Activated CD4-positive, alpha-beta T cell treated with anti-CD3 and anti-CD28 coated beads, Interleukin-2, amount 10 ng/mL, durations not matched to agents 24 days and 14 days (primary cell): ENCODE measurements around the gene STYK1. TPM values are rescaled to one million over a fixed set of nuclear protein-coding genes. Genes with fewer than 3 reads are reported as not detected.
A peak's percentile ranks its signal among the peaks of the same experiment; 100 is the strongest.

Experiments
- DNase-seq: peaks from one replicate; pipeline ENCODE4 v3.0.0; 2022
- H3K27ac Mint-ChIP-seq: one replicate; pipeline ENCODE4 v1.8.0; 2022; ENCODE audit warnings: mild to moderate bottlenecking, mixed read lengths
- H3K27me3 Mint-ChIP-seq: one replicate; pipeline ENCODE4 v1.8.0; 2022; ENCODE audit warnings: mixed read lengths
- H3K36me3 Mint-ChIP-seq: one replicate; pipeline ENCODE4 v1.8.0; 2022; ENCODE audit warnings: low read depth, mild to moderate bottlenecking, mixed read lengths
- H3K4me1 Mint-ChIP-seq: one replicate; pipeline ENCODE4 v1.8.0; 2021; ENCODE audit warnings: mixed read lengths
- H3K4me3 Mint-ChIP-seq: one replicate; pipeline ENCODE4 v1.8.0; 2022; ENCODE audit warnings: mild to moderate bottlenecking, moderate library complexity, mixed read lengths
- H3K9me3 Mint-ChIP-seq: one replicate; pipeline ENCODE4 v1.8.0; 2021; ENCODE audit warnings: mixed read lengths
- intact Hi-C: fragments of 100-400 bp; cut with micrococcal nuclease; formaldehyde crosslinking; loops from one replicate; pipeline ENCODE4 v1.15.1; 2023
- total RNA-seq: library from RNA; stranded (reverse); gene quantifications from 2 replicates; pipeline ENCODE4 v1.2.3, GENCODE V29; 2022

The STYK1 gene, protein sequence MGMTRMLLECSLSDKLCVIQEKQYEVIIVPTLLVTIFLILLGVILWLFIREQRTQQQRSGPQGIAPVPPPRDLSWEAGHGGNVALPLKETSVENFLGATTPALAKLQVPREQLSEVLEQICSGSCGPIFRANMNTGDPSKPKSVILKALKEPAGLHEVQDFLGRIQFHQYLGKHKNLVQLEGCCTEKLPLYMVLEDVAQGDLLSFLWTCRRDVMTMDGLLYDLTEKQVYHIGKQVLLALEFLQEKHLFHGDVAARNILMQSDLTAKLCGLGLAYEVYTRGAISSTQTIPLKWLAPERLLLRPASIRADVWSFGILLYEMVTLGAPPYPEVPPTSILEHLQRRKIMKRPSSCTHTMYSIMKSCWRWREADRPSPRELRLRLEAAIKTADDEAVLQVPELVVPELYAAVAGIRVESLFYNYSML
- not detected in 2 replicates for total RNA-seq

DNA sequence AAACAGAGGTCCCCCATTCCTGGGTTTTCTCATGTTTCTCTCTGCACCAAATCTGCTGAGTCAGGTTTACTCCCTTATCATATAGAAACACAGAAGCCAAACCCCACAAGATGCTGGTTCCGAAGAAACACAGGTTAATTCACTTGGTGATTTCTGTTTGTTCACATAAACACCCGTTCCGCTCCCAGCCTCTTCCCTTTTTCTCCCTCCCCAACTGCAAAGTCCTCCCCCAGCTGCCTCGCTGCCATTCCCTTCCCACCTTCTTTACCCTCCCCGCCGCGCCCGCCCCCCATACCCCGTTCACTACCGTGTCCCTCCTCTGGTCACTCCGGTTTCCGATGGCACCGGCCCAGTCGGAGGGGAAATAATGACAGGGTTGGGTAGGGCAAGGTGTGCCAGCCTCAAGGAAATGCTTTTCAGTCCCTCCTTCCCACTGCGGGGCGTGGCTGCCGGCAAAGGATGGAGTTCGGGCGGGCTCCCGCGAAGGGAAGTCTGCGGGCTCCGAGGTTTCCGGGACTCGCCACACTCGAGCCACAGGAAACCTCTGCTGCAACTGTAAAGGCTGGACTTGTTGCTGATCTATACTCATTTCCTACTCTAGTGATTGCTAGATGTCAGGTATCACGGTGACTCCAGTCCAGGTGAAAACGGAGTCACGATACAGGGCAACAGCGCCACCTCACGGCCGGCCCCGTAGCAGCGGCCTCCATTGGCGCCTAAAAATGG lies at the start of gene STYK1:
Gene STYK1 (minus strand): TSS at position 394 of the 726 bp plus-strand sequence. CDS start 39,434 bp downstream, outside the sequence.
- intact Hi-C loops: loop anchor here (2.0 to 5.0 kb wide), 4 partner anchors 49 to 437 kb away; partner anchors contain the start of genes MAGOHB and YBX3

DNA sequence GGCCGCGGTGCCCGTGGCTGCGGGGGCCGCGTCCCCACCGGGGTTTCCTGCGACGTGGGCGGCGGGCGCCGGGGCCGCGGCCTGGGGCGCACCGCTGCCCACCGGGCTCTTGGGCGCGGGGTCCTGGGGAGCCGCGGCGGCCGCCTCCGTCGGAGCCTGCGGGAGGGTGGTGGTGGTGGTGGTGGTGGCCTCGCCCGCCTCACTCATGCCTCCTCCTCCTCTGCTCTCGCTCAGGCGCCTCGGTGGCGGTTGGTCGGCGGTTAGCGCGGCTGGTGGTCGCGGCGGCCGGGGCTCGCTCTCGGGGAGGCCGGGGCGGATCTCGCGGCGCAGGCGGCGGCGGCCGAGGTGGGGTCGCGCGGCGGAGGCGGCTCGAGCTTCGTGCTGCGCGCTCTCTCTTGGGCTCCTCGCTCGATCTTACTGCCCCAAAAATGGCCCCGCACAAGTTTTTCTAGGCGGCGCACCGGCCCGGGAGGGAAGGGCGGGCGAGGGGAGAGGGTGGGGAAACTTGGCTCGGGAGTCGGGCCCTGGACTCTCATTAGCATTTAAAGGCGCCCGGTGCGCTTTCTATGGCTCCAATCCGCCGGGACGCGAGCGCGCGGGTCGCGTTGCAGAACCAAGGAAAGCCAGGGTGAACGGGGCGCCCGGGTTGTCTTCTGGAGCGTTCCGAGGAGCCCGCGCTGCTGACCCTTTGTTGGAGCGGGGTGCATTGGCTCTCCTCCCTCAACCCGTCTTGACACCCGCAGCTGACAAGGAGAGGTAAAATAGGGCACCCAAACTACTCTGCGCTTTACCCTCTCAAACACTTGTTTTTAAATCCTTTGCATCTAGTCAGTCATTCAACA lies 49.3 kb upstream of the STYK1 start, which contains the start of gene YBX3:
Gene YBX3 (minus strand): TSS at position 419 of the 842 bp plus-strand sequence. CDS start 212 bp downstream, at position 207.
- DNase-seq: peak; percentile 87
- H3K4me1 Mint-ChIP-seq: peaks cover 26% of the 10 kb centered on the region
- H3K36me3 Mint-ChIP-seq: peaks cover 15% of the 10 kb centered on the region
- H3K4me3 Mint-ChIP-seq: peak within 1 kb of the TSS; percentile 96
- intact Hi-C loops: loop anchor here (1.0 to 2.0 kb wide), 5 partner anchors 28 to 510 kb away; partner anchors contain the start of genes GABARAPL1, MAGOHB, SMIM10L1 and STYK1
- peak within 1 kb of the TSS; percentile 95 for H3K27ac Mint-ChIP-seq
- peaks cover 41% of the 10 kb centered on the region for H3K27me3 Mint-ChIP-seq
- no peaks in the 10 kb centered on the region for H3K9me3 Mint-ChIP-seq

More for the DNA sequence above, at the start of gene STYK1:
- peaks cover 3% of the 10 kb centered on the region for H3K9me3 Mint-ChIP-seq
- H3K4me3 Mint-ChIP-seq: peak within 1 kb of the TSS; percentile 78
- H3K4me1 Mint-ChIP-seq: peaks cover 38% of the 10 kb centered on the region
- H3K36me3 Mint-ChIP-seq: no peaks in the 10 kb centered on the region
- H3K27me3 Mint-ChIP-seq: peaks cover 58% of the 10 kb centered on the region
- H3K27ac Mint-ChIP-seq: peak within 1 kb of the TSS; percentile 38
- DNase-seq: peak; percentile 91

DNA sequence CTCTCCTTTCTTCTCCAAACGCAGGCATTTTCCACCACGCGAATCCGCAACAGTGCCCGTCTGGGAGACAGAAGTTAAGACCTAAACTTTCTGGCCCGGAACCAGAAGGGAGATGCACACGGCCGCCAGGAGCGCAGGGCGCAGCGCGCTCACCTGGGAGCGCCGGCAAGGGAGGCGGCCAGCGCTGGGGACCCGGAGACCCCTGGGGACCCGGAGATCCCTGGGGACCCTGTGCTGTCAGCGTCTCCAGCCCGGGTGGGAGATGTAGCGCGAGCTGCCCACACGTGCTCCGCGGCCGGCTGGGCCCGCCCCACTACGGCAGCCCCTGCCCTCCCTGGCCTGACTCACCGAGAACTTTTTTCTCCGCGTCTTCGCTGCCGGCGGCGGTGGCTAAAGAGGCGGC lies 48.7 kb upstream of the STYK1 start:
- DNase-seq: peak; percentile 84
- Mint-ChIP-seq H3K27me3 (peaks cover 37% of the 10 kb centered on the region), H3K27ac (peak overlapping the region; percentile 95), H3K4me1 (peaks cover 30% of the 10 kb centered on the region), H3K4me3 (peak overlapping the region; percentile 96), H3K9me3 (no peaks in the 10 kb centered on the region), H3K36me3 (peaks cover 18% of the 10 kb centered on the region)
- intact Hi-C loops: loop anchor here (1.0 to 2.0 kb wide), 5 partner anchors 28 to 510 kb away; partner anchors contain the start of genes GABARAPL1, MAGOHB, SMIM10L1 and STYK1

DNA sequence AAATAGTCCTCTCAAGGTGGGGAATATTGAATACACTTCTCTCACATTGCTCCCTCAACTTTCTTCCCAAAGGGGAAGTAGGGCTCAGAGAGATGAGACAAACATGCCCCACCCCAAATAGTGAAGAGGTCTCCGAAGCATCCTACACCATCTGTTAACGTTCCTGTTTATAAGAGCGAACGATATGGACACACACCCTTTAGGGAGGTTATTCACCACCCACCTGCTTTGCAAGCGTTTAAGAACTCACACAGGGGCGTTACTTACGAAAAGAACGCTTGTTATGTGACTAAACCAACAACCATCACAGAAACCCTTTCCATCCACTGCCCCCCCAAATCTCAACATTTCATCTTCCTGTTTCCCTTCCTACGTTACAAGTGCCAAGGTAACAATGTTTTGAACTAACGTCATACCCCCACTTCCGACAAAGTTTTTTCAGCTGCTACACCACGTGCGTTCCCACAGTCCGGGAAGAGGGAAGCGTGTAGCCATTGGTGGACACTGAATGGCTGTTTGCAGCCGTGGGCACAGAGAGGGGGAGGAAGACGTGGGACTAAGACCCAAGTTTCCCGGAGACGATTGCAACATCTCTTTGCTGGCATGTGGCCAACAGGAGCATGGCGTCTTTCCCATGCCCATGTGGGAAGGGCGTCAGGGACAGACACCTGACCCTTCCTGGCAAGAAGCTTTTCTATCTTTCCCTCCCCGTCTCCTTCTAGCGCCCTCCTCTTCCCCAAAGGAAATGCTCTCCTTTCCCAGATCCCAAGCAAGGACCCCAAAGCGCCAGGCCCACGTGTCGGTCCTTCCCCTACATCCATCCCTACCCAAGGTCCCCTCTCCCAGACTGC lies 48.0 kb upstream of the STYK1 start:
- peaks cover 31% of the 10 kb centered on the region for H3K27me3 Mint-ChIP-seq
- peak; percentile 89 for DNase-seq
- intact Hi-C loops: loop anchor here (1.0 to 2.0 kb wide), 6 partner anchors 21 to 509 kb away; partner anchors contain the start of genes GABARAPL1, MAGOHB, SMIM10L1 and STYK1
- no peaks in the 10 kb centered on the region for H3K9me3 Mint-ChIP-seq
- H3K4me1 Mint-ChIP-seq: peaks cover 34% of the 10 kb centered on the region
- peak overlapping the region; percentile 96 for H3K4me3 Mint-ChIP-seq
- peak overlapping the region; percentile 95 for H3K27ac Mint-ChIP-seq
- H3K36me3 Mint-ChIP-seq: peaks cover 24% of the 10 kb centered on the region

DNA sequence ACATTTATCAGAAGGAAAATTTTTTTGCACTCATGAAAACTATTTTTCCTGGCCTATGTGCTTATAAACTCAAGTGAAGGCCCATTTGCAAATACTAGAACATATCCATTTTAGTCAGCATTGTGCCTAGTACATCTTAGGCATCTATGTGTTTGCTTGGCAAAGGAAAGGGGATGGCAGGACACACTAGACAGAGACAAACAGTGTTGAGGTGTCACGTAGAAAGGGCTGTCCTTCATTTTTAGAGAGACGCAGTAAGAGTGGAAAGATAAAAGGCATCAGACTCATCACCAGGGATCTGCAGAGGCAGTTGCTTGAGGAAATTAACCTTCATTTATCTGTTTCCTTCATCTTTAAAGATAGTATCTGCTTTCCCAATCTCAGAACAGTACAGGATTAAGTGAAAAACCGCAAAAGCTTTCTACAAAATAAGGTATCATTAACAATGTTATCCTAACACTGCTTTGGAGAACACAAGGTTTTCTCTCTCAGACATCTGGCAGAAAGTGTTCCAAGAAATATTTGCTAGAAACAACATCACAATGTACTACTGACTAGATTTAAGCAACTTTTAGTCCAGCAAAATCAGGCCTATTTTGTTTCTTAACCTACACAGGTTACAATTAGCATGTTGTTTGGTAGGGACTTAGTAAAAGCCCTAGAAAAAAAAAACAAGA lies 47.3 kb upstream of the STYK1 start:
- Mint-ChIP-seq H3K4me1 (peaks cover 39% of the 10 kb centered on the region), H3K4me3 (peak overlapping the region; percentile 96), H3K36me3 (peaks cover 29% of the 10 kb centered on the region), H3K9me3 (no peaks in the 10 kb centered on the region), H3K27me3 (peaks cover 25% of the 10 kb centered on the region), H3K27ac (peak overlapping the region; percentile 68)
- DNase-seq: no peak
- intact Hi-C loops: loop anchor here (1.0 kb wide), 1 partner anchor 20 kb away; no protein-coding TSS in a partner anchor

DNA sequence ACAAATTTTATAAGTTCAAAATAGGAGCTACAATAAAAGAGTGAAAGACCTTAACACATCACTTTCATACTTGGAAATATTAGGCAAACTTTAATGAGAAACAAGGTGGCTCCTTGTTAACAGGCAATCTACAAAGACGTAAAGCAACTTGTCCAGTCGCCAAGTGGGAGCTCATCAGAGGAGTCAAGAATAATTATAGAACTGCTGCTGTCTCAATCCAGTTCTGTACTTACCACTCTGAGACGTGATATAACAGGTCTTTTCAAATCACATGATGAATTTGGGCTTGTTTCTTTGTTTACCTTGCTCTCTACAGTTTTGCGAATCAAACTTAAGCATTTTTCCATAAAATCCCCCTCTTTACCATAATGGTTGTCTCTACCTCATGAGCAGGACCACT lies 45.6 kb upstream of the STYK1 start:
- no peak for DNase-seq
- no peak overlapping the region for H3K27ac Mint-ChIP-seq
- no peaks in the 10 kb centered on the region for H3K9me3 Mint-ChIP-seq
- H3K4me3 Mint-ChIP-seq: no peak overlapping the region
- peaks cover 12% of the 10 kb centered on the region for H3K27me3 Mint-ChIP-seq
- H3K36me3 Mint-ChIP-seq: peaks cover 39% of the 10 kb centered on the region
- intact Hi-C loops: no loop called here
- H3K4me1 Mint-ChIP-seq: peaks cover 45% of the 10 kb centered on the region

DNA sequence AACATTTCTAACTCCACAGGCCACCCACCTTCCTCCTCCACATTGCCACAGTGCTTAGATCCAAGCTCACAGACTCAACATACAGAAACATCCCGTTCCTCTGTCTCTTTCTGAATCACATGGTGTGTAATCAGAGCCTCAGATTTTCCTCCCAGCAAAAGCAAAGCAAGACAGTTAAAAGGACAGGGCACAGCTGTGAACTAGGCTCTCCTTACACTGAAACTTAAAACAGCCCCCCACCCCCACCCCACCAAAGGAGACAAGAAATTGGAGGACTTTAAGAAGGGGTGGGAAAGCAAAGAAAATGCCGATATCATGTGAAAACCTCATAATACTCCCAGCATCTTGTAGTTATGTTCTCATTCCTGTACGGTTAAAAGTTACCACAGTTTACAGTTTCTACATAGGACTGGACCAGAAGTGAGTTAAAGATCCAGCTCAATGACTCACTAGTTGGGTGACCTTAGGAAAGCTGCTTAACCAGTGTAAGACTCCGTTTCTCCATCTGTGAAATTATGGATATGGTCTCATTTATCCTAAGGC lies 44.5 kb upstream of the STYK1 start:
- peaks cover 48% of the 10 kb centered on the region for H3K36me3 Mint-ChIP-seq
- peaks cover 42% of the 10 kb centered on the region for H3K4me1 Mint-ChIP-seq
- peak overlapping the region; percentile 27 for H3K27ac Mint-ChIP-seq
- peaks cover 2% of the 10 kb centered on the region for H3K27me3 Mint-ChIP-seq
- no peak for DNase-seq
- no peaks in the 10 kb centered on the region for H3K9me3 Mint-ChIP-seq
- intact Hi-C loops: no loop called here
- H3K4me3 Mint-ChIP-seq: no peak overlapping the region

DNA sequence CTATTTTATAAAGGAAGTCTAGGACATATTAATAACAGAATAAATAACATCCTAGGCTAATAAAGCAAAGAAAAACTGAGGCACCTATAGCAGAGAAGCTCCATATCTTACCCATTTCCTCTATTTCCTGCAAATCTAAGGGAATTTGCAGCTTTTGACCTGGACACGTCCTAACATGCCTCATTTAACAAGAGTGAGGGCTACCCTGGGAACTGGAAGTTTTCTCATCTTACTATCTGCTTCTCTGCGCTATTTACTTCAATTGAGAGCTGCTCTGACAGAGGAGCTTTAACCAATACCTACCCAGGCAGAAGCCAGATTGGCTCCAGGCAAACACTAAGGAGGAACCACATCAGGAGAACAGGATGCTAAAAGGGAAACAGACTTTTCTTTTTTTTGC lies 43.6 kb upstream of the STYK1 start:
- H3K4me1 Mint-ChIP-seq: peaks cover 42% of the 10 kb centered on the region
- H3K27ac Mint-ChIP-seq: no peak overlapping the region
- H3K36me3 Mint-ChIP-seq: peaks cover 57% of the 10 kb centered on the region
- H3K4me3 Mint-ChIP-seq: no peak overlapping the region
- H3K27me3 Mint-ChIP-seq: peaks cover 2% of the 10 kb centered on the region
- DNase-seq: no peak
- no peaks in the 10 kb centered on the region for H3K9me3 Mint-ChIP-seq
- intact Hi-C loops: no loop called here

DNA sequence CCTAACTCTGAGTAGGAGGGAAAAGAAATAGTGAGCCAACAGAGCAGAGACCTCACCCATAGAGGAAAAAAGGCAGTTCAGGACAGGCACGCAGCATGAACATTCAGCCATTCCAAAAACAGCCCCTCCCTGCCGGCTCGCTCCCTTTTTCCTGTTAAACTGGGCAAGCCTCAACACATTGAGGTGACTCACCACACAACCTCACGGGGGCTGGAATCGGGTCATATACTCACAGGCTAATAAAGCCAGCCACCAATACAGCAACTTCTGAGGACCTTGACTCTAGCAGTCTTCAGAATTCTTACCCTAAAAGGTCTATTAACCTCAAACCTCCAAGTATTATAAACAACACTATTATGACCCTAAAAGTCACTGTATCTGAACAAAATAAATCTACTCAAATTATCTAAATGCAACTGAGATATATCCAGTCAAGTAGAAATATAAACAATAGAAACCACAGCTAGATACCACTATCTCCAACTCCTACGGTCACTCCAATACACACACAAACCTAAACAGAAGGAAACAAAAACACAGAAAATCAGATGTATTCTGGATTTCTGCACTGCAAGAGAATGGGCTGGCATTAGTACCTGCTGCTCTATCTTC lies 43.0 kb upstream of the STYK1 start:
- no peak for DNase-seq
- Mint-ChIP-seq H3K4me3 (no peak overlapping the region), H3K9me3 (no peaks in the 10 kb centered on the region), H3K36me3 (peaks cover 57% of the 10 kb centered on the region), H3K27me3 (no peaks in the 10 kb centered on the region), H3K27ac (no peak overlapping the region), H3K4me1 (peaks cover 37% of the 10 kb centered on the region)
- intact Hi-C loops: no loop called here

DNA sequence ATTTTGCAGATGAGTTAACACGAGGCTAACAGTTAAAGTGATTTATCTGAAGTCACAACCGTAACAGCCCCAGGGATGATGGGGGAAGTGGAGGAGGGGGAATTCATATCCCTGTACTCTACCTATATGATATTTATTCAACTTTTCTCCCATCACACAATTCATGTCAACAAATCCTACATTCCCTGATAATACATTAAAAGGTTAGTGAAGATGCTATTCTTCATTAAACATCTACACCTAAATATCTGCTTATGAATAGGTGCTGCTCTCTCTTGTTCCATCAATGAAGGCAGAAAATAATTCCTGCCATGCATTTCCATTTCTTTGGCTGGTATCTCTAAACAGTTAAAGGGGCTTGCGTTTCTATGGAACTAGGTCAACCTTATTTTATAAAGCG lies 42.4 kb upstream of the STYK1 start:
- Mint-ChIP-seq H3K9me3 (no peaks in the 10 kb centered on the region), H3K4me3 (no peak overlapping the region), H3K27me3 (no peaks in the 10 kb centered on the region), H3K36me3 (peaks cover 59% of the 10 kb centered on the region), H3K4me1 (peaks cover 34% of the 10 kb centered on the region), H3K27ac (no peak overlapping the region)
- DNase-seq: no peak
- intact Hi-C loops: no loop called here

DNA sequence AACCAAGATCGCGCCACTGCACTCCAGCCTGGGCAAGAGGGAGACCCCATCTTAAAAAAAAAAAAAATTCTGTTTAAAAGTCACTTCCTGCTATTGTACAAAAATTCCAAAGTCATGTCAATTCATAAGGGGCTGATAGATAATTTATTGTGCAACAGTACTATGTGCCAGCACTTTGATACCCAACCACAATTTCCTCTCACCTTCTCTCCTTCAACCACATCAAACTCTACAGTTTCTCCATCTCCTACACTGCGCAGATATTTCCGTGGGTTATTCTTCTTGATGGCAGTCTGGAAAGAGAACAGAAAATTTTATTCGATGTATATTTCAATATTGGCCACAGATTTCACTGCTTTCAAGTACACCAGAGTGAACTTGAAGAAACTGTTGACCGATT lies 41.6 kb upstream of the STYK1 start:
- H3K4me1 Mint-ChIP-seq: peaks cover 28% of the 10 kb centered on the region
- H3K9me3 Mint-ChIP-seq: no peaks in the 10 kb centered on the region
- H3K27ac Mint-ChIP-seq: no peak overlapping the region
- H3K4me3 Mint-ChIP-seq: peak overlapping the region; percentile 4
- H3K27me3 Mint-ChIP-seq: no peaks in the 10 kb centered on the region
- no peak for DNase-seq
- intact Hi-C loops: no loop called here
- H3K36me3 Mint-ChIP-seq: peaks cover 56% of the 10 kb centered on the region
